Activated T-cell treated with anti-CD3 and anti-CD28 coated beads, Interleukin-2, amount 50 U/mL, for 72 hours (primary cell): ENCODE measurements around the gene BMAL2. TPM values are rescaled to one million over a fixed set of nuclear protein-coding genes. Genes with fewer than 3 reads are reported as not detected.

ENCODE experiments used
- ATAC-seq, 2 donors: fragments of 150-1000 bp; cut with Tn5 transposase; replicated peaks in 1 of 2; 2 replicates each; pipeline ENCODE4 v1.10.0; 2021; ENCODE audit warnings: moderate library complexity in 2 of 2, mild to moderate bottlenecking in 1 of 2
- DNase-seq, 2 donors: peaks; one replicate each; pipeline ENCODE4 v3.0.0; 2021 to 2022; ENCODE audit warnings: mixed read lengths in 1 of 2
- H3K27ac Mint-ChIP-seq: one replicate; pipeline ENCODE4 v1.8.0; 2022; ENCODE audit warnings: mild to moderate bottlenecking, moderate library complexity, mixed read lengths
- H3K27me3 Mint-ChIP-seq: one replicate; pipeline ENCODE4 v1.8.0; 2022; ENCODE audit warnings: low read depth, mixed read lengths
- H3K36me3 Mint-ChIP-seq, 2 donors: one replicate each; pipeline ENCODE4 v1.8.0; 2022; ENCODE audit warnings: mixed read lengths in 2 of 2, mild to moderate bottlenecking in 1 of 2; ENCODE audit not compliant: insufficient read depth in 2 of 2
- H3K4me1 Mint-ChIP-seq: one replicate; pipeline ENCODE4 v1.8.0; 2022; ENCODE audit warnings: low read depth, mixed read lengths
- H3K4me3 Mint-ChIP-seq, 2 donors: one replicate each; pipeline ENCODE4 v1.8.0; 2022; ENCODE audit warnings: mild to moderate bottlenecking in 2 of 2, mixed read lengths in 2 of 2, moderate library complexity in 2 of 2
- H3K9me3 Mint-ChIP-seq, 2 donors: one replicate each; pipeline ENCODE4 v1.8.0; 2022; ENCODE audit warnings: mixed read lengths in 2 of 2
- total RNA-seq, 2 donors: library from RNA; stranded (reverse); gene quantifications; one replicate each; pipeline ENCODE4 v1.2.3, GENCODE V29; 2022

Gene BMAL2
- total RNA-seq, 2 donors from 2014 or later, result 16.1 to 17.0 TPM

DNA sequence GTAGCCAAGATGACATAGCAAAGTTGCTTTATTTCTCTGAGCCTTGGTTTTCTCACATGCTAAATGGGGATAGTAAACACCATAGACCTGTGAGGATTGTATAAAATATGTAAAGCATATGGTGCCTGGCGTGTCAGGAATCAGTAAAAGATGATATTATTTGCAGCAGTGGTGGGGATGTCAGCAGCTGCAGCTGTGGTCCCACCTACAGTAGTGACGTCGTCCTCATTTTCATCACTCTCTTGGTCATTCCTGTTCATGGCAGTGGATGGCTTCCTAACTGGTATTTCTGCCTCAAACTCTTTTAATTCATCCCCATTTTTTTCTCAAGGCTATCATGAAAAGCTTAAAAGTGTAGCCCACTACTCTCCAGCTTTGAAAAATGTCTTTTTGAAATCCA lies 12.1 kb downstream of the BMAL2 start:
- H3K36me3 Mint-ChIP-seq, result peaks cover 0 to 2% of the 10 kb centered on the region in 2 donors
- no peak for DNase-seq
- H3K9me3 Mint-ChIP-seq, result no peaks in the 10 kb centered on the region
- no peak for ATAC-seq
- no peak overlapping the region for H3K27ac Mint-ChIP-seq
- no peak overlapping the region for H3K4me3 Mint-ChIP-seq
- H3K4me1 Mint-ChIP-seq, result peaks cover 8% of the 10 kb centered on the region
- peaks cover 14% of the 10 kb centered on the region for H3K27me3 Mint-ChIP-seq

DNA sequence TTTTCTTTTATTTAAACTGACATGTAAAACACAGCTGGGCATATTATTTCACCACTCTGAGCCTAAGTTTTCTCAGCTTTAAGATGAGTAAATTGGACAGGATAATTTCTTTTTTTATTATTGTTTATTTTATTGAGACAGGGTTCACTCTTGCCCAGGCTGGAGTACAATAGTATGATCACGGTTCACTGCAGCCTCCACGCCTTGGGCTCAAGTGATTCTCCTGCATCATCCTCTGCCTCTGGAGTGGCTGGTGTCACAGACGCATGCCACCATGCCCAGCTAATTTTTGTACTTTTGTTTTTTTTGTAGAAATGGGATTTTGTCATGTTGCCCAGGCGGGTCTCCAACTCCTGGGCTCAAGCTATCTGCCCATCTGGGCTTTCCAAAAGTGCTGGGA lies 12.7 kb downstream of the BMAL2 start:
- no peak overlapping the region for H3K27ac Mint-ChIP-seq
- H3K36me3 Mint-ChIP-seq, result peaks cover 0 to under 1% of the 10 kb centered on the region in 2 donors
- DNase-seq, result no peak
- no peak for ATAC-seq
- H3K4me1 Mint-ChIP-seq, result peaks cover 8% of the 10 kb centered on the region
- no peaks in the 10 kb centered on the region for H3K9me3 Mint-ChIP-seq
- peaks cover 8% of the 10 kb centered on the region for H3K27me3 Mint-ChIP-seq
- H3K4me3 Mint-ChIP-seq, result no peak overlapping the region

DNA sequence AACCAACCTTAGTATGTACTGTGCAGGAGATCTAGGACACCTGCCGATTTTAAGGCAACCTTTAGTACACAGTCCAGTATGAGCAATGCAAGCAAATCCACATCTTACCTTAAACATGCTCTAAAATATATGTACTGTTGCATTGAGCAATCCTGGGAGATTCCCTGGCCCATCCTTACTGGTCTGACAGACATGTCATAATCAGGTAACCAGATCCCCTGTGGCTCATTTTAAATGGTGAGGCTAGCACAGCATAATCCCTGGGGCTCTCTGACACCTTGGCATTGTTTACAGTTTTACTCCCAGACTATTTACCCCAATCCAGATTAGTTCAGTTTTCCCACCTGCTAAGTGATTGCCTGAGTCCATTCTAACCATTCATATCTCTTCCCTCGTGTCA lies 15.1 kb downstream of the BMAL2 start:
- no peak for ATAC-seq
- H3K9me3 Mint-ChIP-seq, result no peaks in the 10 kb centered on the region
- peaks cover 8% of the 10 kb centered on the region for H3K4me1 Mint-ChIP-seq
- H3K4me3 Mint-ChIP-seq, result no peak overlapping the region
- DNase-seq, result no peak
- peaks cover 7% of the 10 kb centered on the region for H3K27me3 Mint-ChIP-seq
- H3K36me3 Mint-ChIP-seq, result no peaks in the 10 kb centered on the region
- H3K27ac Mint-ChIP-seq, result no peak overlapping the region

GRCh38 chr12:27351476-27351875 lies 18.8 kb downstream of the BMAL2 start:
- no peak for DNase-seq
- Mint-ChIP-seq H3K27ac (no peak overlapping the region), H3K36me3 (no peaks in the 10 kb centered on the region), H3K4me3 (no peak overlapping the region), H3K27me3 (peaks cover 12% of the 10 kb centered on the region), H3K9me3 (no peaks in the 10 kb centered on the region), H3K4me1 (no peaks in the 10 kb centered on the region)
- no peak for ATAC-seq

- Mint-ChIP-seq H3K27ac (no peak overlapping the region), H3K27me3 (peaks cover 6% of the 10 kb centered on the region), H3K36me3 (no peaks in the 10 kb centered on the region), H3K4me3 (no peak overlapping the region), H3K4me1 (no peaks in the 10 kb centered on the region), H3K9me3 (no peaks in the 10 kb centered on the region)
- no peak for DNase-seq
- no peak for ATAC-seq
Observed at GRCh38 chr12:27355486-27355885, 22.9 kb downstream of the BMAL2 start.

- DNase-seq (no peak), ATAC-seq (no peak)
- no peak overlapping the region for H3K27ac Mint-ChIP-seq
- H3K4me1 Mint-ChIP-seq, result no peaks in the 10 kb centered on the region
- no peak overlapping the region for H3K4me3 Mint-ChIP-seq
- no peaks in the 10 kb centered on the region for H3K36me3 Mint-ChIP-seq
- no peaks in the 10 kb centered on the region for H3K9me3 Mint-ChIP-seq
- H3K27me3 Mint-ChIP-seq, result peaks cover 6% of the 10 kb centered on the region
Observed at GRCh38 chr12:27355979-27356378, 23.3 kb downstream of the BMAL2 start.

GRCh38 chr12:27359578-27360340 lies 27.1 kb downstream of the BMAL2 start:
- Mint-ChIP-seq H3K9me3 (no peaks in the 10 kb centered on the region), H3K27me3 (peaks cover 16% of the 10 kb centered on the region), H3K4me1 (no peaks in the 10 kb centered on the region), H3K4me3 (no peak overlapping the region), H3K36me3 (peaks cover 0 to 2% of the 10 kb centered on the region in 2 donors), H3K27ac (no peak overlapping the region)
- DNase-seq, result no peak
- ATAC-seq, result no peak

- H3K27ac Mint-ChIP-seq, result no peak overlapping the region
- no peaks in the 10 kb centered on the region for H3K4me1 Mint-ChIP-seq
- peaks cover 0 to 2% of the 10 kb centered on the region in 2 donors for H3K36me3 Mint-ChIP-seq
- DNase-seq (no peak), ATAC-seq (no peak)
- H3K9me3 Mint-ChIP-seq, result no peaks in the 10 kb centered on the region
- peaks cover 10% of the 10 kb centered on the region for H3K27me3 Mint-ChIP-seq
- H3K4me3 Mint-ChIP-seq, result no peak overlapping the region
Observed at GRCh38 chr12:27361372-27361771, 28.7 kb downstream of the BMAL2 start.

- Mint-ChIP-seq H3K36me3 (peaks cover 3 to 4% of the 10 kb centered on the region in 2 donors), H3K27ac (no peak overlapping the region), H3K27me3 (peaks cover 16% of the 10 kb centered on the region), H3K4me3 (no peak overlapping the region), H3K9me3 (no peaks in the 10 kb centered on the region), H3K4me1 (no peaks in the 10 kb centered on the region)
- ATAC-seq (no peak), DNase-seq (no peak)
Observed at GRCh38 chr12:27366621-27367020, 34.0 kb downstream of the BMAL2 start.

DNA sequence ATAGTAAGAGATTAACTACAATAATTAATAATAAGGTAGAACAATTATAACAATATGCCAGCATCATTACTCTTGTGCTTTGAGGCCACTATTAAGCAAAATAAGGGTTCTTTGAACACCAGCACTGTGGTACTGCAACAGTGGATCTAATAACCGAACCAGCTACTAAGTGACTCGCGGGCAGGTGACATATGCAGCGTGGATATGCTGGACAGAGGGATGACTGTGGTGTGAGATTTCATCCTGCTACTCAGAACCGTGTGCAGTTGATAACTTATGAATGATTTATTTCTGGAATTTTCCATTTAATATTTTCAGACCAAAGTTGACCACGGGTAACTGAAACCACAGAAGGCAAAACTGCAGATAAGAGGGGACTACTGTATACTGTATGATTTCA lies 34.4 kb downstream of the BMAL2 start:
- DNase-seq, result no peak
- Mint-ChIP-seq H3K27ac (no peak overlapping the region), H3K9me3 (no peaks in the 10 kb centered on the region), H3K4me3 (no peak overlapping the region), H3K27me3 (peaks cover 16% of the 10 kb centered on the region), H3K4me1 (no peaks in the 10 kb centered on the region), H3K36me3 (peaks cover 4 to 5% of the 10 kb centered on the region in 2 donors)
- ATAC-seq, result no peak

GRCh38 chr12:27382171-27382795 lies 49.6 kb downstream of the BMAL2 start:
- H3K27me3 Mint-ChIP-seq, result no peaks in the 10 kb centered on the region
- ATAC-seq (no peak), DNase-seq (no peak)
- no peak overlapping the region for H3K27ac Mint-ChIP-seq
- H3K9me3 Mint-ChIP-seq, result no peaks in the 10 kb centered on the region
- no peaks in the 10 kb centered on the region for H3K4me1 Mint-ChIP-seq
- no peak overlapping the region for H3K4me3 Mint-ChIP-seq
- H3K36me3 Mint-ChIP-seq, result no peaks in the 10 kb centered on the region
